ENCODE results near the gene BICD2. TPM values are rescaled to one million over a fixed set of nuclear protein-coding genes. Genes with fewer than 3 reads are reported as not detected.

Gene BICD2
- polyA plus RNA-seq, 3 donors: 13.8 to 29.4 (median 25.6) TPM

DNA sequence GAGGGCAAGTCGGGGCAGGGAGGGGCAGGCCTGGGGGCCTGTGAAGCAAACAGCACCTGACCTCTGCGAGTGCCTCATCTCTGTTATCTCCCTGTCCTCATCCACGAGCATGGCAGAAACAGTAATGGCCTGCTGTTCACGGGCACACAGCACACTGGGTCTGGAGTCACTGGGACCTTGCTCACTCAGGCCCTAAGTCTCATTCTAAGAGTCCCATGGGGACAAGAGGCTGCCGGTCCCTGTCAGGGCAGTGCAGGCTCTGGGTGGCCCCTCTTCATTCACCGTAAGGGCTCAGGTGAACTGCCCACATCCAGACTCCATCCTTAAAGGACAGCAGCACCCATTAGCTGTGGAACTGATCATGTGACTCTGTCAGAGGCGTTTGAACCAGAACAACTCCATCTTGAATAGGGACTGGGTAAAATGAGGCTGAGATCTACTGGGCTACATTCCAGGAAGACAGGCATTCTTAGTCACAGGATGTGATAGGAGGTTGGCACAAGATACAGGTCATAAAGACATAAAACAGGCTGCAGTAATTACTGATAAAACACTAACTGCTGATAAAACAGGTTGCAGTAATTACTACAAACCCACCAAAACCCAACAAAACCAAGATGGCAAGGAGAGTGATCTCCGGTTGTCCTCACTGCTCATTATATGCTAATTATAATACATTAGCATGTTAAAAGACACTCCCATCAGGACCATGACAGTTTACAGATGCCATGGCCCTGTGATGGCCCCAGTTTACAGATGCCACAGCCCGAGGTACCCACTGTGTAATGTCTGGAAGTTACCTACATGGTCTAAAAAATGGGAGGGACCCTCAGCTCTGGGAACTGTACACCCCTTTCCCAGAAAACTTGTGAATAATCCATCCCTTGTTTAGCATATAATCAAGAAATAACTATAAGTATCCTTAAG is 28.7 kb downstream of the BICD2 start:
- H3K4me3 ChIP-seq (replicated peaks in 1 of 3; ENCODE audit: low read depth in 2 of 3, low read length in 3 of 3): no peak overlapping the region
- peak overlapping the region in 1 of 2 donors; percentile 50 for H3K27ac ChIP-seq (ENCODE audit: low read depth in 1 of 2, low read length in 2 of 2)
- intact Hi-C loops (cut with micrococcal nuclease): no loop called here
- Mint-ChIP-seq H3K36me3 (peaks cover 3 to 17% of the 10 kb centered on the region in 2 donors), H3K4me3 (no peak overlapping the region), H3K9me3 (no peaks in the 10 kb centered on the region), H3K4me1 (peaks cover 57% of the 10 kb centered on the region), H3K27ac (peak overlapping the region in 5 of 7 donors; percentile 54 to 79 (median 71)), H3K27me3 (ENCODE audit: low read depth in 3 of 3) (no peaks in the 10 kb centered on the region)
- H3K9ac ChIP-seq (ENCODE audit: insufficient read depth, low read length, poor library complexity, severe bottlenecking): no peak overlapping the region
- H3K4me2 ChIP-seq (replicated peaks; ENCODE audit: extremely low read depth, low read length, poor library complexity, severe bottlenecking): no peak overlapping the region
- 100% methylated on average over 7 of the region's 9 CpGs for WGBS (ENCODE audit: insufficient coverage)
- peaks cover 99% of the 10 kb centered on the region for H3K79me2 ChIP-seq (ENCODE audit: insufficient read depth, low read length)
- no peak overlapping the region for H2AFZ ChIP-seq (ENCODE audit: insufficient read depth, low read depth, low read length, poor library complexity, severe bottlenecking)
- no peaks in the 10 kb centered on the region for H3K27me3 ChIP-seq (ENCODE audit: control insufficient read depth in 2 of 2, insufficient read depth in 2 of 2, low read length in 2 of 2)
- TF ChIP-seq, protein P1, sequence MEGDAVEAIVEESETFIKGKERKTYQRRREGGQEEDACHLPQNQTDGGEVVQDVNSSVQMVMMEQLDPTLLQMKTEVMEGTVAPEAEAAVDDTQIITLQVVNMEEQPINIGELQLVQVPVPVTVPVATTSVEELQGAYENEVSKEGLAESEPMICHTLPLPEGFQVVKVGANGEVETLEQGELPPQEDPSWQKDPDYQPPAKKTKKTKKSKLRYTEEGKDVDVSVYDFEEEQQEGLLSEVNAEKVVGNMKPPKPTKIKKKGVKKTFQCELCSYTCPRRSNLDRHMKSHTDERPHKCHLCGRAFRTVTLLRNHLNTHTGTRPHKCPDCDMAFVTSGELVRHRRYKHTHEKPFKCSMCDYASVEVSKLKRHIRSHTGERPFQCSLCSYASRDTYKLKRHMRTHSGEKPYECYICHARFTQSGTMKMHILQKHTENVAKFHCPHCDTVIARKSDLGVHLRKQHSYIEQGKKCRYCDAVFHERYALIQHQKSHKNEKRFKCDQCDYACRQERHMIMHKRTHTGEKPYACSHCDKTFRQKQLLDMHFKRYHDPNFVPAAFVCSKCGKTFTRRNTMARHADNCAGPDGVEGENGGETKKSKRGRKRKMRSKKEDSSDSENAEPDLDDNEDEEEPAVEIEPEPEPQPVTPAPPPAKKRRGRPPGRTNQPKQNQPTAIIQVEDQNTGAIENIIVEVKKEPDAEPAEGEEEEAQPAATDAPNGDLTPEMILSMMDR (IDR thresholded peaks at IDR 0.05): no peak
- H4K20me1 ChIP-seq (ENCODE audit: insufficient read depth, low read length): peaks cover 89% of the 10 kb centered on the region
- H3K4me1 ChIP-seq (ENCODE audit: control insufficient read depth in 1 of 2, insufficient read depth in 2 of 2, low read length in 2 of 2): peaks cover 24 to 28% of the 10 kb centered on the region in 2 donors
- H3K9me3 ChIP-seq (replicated peaks in 1 of 2; ENCODE audit: control insufficient read depth in 1 of 2, insufficient read depth in 1 of 2, low read length in 2 of 2): no peaks in the 10 kb centered on the region
- DNase-seq: no peak
- peaks cover 0 to 2% of the 10 kb centered on the region in 2 donors for H3K36me3 ChIP-seq (replicated peaks in 1 of 2; ENCODE audit: control insufficient read depth in 1 of 2, insufficient read depth in 2 of 2, low read length in 2 of 2)

DNA sequence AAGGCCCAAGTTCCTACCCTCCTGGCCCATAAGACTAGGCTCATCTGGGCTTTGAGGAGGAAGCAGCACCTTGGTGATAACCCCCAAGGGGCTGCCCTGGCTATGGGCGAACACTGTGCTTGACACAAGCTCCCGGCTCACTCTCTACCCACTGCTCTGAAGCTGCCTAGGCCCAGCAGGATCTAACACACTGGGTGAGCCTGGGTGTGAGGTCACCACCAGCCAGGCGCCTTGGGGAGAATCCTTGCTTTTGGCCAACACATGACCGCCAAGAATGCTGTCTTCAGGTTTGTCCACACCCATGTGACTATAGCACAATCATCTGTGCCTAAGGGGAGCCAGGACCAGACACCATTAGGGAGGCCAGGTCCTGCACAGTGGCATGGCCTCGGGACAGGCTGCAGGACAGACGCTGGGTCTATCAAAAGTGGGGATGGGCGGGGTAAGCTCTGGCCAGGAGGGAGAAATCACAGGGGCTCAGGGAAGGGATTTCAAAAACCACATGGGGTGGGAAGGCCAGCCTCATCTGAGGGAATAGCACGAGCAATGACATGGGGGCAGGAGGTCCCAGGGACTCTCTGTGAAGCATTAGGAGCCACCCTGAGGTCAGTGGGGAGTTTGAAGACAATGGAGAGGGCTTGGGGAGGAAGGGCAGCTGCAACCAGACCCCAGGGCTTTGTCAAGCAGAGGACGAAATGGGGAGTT is 29.6 kb downstream of the BICD2 start:
- Mint-ChIP-seq H3K27ac (peak overlapping the region in 5 of 7 donors; percentile 14 to 79 (median 66)), H3K36me3 (peaks cover 8 to 20% of the 10 kb centered on the region in 2 donors), H3K27me3 (ENCODE audit: low read depth in 3 of 3) (no peaks in the 10 kb centered on the region), H3K9me3 (no peaks in the 10 kb centered on the region), H3K4me1 (peaks cover 55% of the 10 kb centered on the region), H3K4me3 (no peak overlapping the region)
- Histone ChIP-seq H3K9ac (ENCODE audit: insufficient read depth, low read length, poor library complexity, severe bottlenecking) (no peak overlapping the region), H3K9me3 (replicated peaks in 1 of 2; ENCODE audit: control insufficient read depth in 1 of 2, insufficient read depth in 1 of 2, low read length in 2 of 2) (no peaks in the 10 kb centered on the region), H4K20me1 (ENCODE audit: insufficient read depth, low read length) (peaks cover 97% of the 10 kb centered on the region), H3K36me3 (replicated peaks in 1 of 2; ENCODE audit: control insufficient read depth in 1 of 2, insufficient read depth in 2 of 2, low read length in 2 of 2) (peaks cover 0 to 8% of the 10 kb centered on the region in 2 donors), H3K79me2 (ENCODE audit: insufficient read depth, low read length) (peaks cover 100% of the 10 kb centered on the region), H3K4me2 (replicated peaks; ENCODE audit: extremely low read depth, low read length, poor library complexity, severe bottlenecking) (no peak overlapping the region), H3K4me1 (ENCODE audit: control insufficient read depth in 1 of 2, insufficient read depth in 2 of 2, low read length in 2 of 2) (peaks cover 20 to 23% of the 10 kb centered on the region in 2 donors), H3K27ac (ENCODE audit: low read depth in 1 of 2, low read length in 2 of 2) (peak overlapping the region in 1 of 2 donors; percentile 70), H3K27me3 (ENCODE audit: control insufficient read depth in 2 of 2, insufficient read depth in 2 of 2, low read length in 2 of 2) (no peaks in the 10 kb centered on the region), H3K4me3 (replicated peaks in 1 of 3; ENCODE audit: low read depth in 2 of 3, low read length in 3 of 3) (no peak overlapping the region), H2AFZ (ENCODE audit: insufficient read depth, low read depth, low read length, poor library complexity, severe bottlenecking) (no peak overlapping the region)
- TF ChIP-seq, protein P1 (IDR thresholded peaks at IDR 0.05): no peak
- intact Hi-C loops (cut with micrococcal nuclease): no loop called here
- DNase-seq: no peak
- WGBS (ENCODE audit: insufficient coverage): 96% methylated on average over 7 of the region's 9 CpGs
